Measurements from ENCODE around the gene RBM23. TPM values are rescaled to one million over a fixed set of nuclear protein-coding genes. Genes with fewer than 3 reads are reported as not detected.

RBM23 gene
- total and polyA plus RNA-seq, 10 of the 15 experiments (the other 5 are each of a cell fraction or from before 2014, with no cell fraction given): 54.0 to 72.6 (median 61.3) TPM

DNA sequence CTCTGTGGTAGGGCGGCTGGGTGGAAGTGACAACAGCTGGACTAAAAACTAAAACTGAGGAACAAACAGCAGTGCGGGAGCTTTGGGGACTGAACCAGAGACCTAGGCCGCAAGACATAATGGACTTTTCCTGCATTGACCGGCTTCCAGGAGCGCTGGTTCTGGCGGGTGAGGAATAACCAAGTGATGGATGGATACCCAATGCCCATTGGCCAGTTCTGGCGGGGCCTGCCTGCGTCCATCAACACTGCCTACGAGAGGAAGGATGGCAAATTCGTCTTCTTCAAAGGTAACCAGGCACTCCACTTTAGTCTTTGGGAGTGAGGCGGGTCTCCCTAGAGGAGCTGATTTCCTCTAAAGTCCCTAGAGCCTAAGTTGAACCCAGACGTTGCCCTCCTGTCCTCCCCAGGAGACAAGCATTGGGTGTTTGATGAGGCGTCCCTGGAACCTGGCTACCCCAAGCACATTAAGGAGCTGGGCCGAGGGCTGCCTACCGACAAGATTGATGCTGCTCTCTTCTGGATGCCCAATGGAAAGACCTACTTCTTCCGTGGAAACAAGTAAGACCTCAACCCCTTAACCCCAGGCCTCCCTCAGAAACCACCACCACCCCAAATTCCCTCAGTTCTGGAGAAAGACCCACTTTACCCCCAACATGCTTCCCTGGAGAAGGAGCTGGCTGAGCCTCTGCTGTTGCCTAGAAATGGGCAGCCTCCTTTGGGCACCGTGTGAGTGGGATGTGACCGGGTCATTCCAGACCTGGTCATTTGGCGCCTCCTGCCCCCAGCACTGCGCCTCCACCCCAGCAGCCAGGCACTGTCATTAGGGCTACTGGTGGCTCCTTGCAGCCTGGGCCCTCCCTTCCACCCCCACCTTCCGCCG is 74.5 kb downstream of the RBM23 start:
- H3K9ac ChIP-seq (ENCODE audit: control insufficient read depth, insufficient read depth, low read length): no peak overlapping the region
- ChIA-PET POLR2A (interaction anchor here (0.5 kb wide), 1 partner anchor 20 kb away, joined by 3 read pairs; no protein-coding TSS in a partner anchor), RAD21 (ENCODE audit: unreplicated experiment) (interaction anchor here (1.0 to 1.2 kb wide), 3 partner anchors 65 to 273 kb away, joined by 3 read pairs; no protein-coding TSS in a partner anchor), SMC1A (ENCODE audit: uncharacterized antibody, unreplicated experiment) (interaction anchor here (0.6 to 1.0 kb wide), 3 partner anchors 10 to 54 kb away, joined by 3 read pairs; partner anchors contain the start of gene SLC7A7), CTCF (interaction anchor here (0.6 to 1.6 kb wide), 2 partner anchors 19 to 274 kb away, joined by 3 to 8 read pairs; no protein-coding TSS in a partner anchor)
- H3K9me3 ChIP-seq (replicated peaks; ENCODE audit: control insufficient read depth, insufficient read depth, low read length): no peaks in the 10 kb centered on the region
- no peak for FAIRE-seq
- H3K4me3 ChIP-seq: no peak overlapping the region
- in situ Hi-C loops (cut with MboI) (loop anchor here (5.0 to 10.0 kb wide), 2 partner anchors 67 to 530 kb away; no protein-coding TSS in a partner anchor), intact Hi-C loops (cut with micrococcal nuclease; ENCODE audit: unreplicated experiment) (no loop called here)
- H3K4me1 ChIP-seq (ENCODE audit: control insufficient read depth, insufficient read depth, low read length): peaks cover 6% of the 10 kb centered on the region; the same call in 1 of the 2 replicates
- H3K27me3 ChIP-seq (replicated peaks in 1 of 2; ENCODE audit: control insufficient read depth in 2 of 2, insufficient read depth in 2 of 2, low read length in 1 of 2): no peaks in the 10 kb centered on the region
- H4K20me1 ChIP-seq (ENCODE audit: control insufficient read depth, insufficient read depth): no peaks in the 10 kb centered on the region
- H2AFZ ChIP-seq (ENCODE audit: control insufficient read depth, low read depth, low read length): no peak overlapping the region
- no peak overlapping the region for H3K4me2 ChIP-seq (ENCODE audit: control insufficient read depth, insufficient read depth)
- 78% methylated on average over 22 of the region's 22 CpGs for WGBS (ENCODE audit: insufficient coverage, insufficient replicate concordance, low lambda C conversion rate, missing lambda C conversion rate)
- no peaks in the 10 kb centered on the region for H3K79me2 ChIP-seq (ENCODE audit: control insufficient read depth, insufficient read depth, low read length)
- no peak for DNase-seq (ENCODE audit: low read depth, low spot score)
- H3K27ac ChIP-seq (ENCODE audit: control insufficient read depth, insufficient read depth): no peak overlapping the region
- no TSS peak for BruUV-seq (replicated peaks)
- ATAC-seq: no peak; the same call in 2 of the 3 replicates
- no peaks in the 10 kb centered on the region for H3K36me3 ChIP-seq (ENCODE audit: control insufficient read depth in 2 of 2, insufficient read depth in 2 of 2, low read length in 1 of 2)
- TF ChIP-seq RAD21 (IDR thresholded peaks at IDR 0.05; ENCODE audit: insufficient read depth, low read depth, low read length): no peak
- TF ChIP-seq, protein P1, sequence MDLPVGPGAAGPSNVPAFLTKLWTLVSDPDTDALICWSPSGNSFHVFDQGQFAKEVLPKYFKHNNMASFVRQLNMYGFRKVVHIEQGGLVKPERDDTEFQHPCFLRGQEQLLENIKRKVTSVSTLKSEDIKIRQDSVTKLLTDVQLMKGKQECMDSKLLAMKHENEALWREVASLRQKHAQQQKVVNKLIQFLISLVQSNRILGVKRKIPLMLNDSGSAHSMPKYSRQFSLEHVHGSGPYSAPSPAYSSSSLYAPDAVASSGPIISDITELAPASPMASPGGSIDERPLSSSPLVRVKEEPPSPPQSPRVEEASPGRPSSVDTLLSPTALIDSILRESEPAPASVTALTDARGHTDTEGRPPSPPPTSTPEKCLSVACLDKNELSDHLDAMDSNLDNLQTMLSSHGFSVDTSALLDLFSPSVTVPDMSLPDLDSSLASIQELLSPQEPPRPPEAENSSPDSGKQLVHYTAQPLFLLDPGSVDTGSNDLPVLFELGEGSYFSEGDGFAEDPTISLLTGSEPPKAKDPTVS (IDR thresholded peaks at IDR 0.05; ENCODE audit: low read depth, low read length): no peak
- TF ChIP-seq, protein P2, sequence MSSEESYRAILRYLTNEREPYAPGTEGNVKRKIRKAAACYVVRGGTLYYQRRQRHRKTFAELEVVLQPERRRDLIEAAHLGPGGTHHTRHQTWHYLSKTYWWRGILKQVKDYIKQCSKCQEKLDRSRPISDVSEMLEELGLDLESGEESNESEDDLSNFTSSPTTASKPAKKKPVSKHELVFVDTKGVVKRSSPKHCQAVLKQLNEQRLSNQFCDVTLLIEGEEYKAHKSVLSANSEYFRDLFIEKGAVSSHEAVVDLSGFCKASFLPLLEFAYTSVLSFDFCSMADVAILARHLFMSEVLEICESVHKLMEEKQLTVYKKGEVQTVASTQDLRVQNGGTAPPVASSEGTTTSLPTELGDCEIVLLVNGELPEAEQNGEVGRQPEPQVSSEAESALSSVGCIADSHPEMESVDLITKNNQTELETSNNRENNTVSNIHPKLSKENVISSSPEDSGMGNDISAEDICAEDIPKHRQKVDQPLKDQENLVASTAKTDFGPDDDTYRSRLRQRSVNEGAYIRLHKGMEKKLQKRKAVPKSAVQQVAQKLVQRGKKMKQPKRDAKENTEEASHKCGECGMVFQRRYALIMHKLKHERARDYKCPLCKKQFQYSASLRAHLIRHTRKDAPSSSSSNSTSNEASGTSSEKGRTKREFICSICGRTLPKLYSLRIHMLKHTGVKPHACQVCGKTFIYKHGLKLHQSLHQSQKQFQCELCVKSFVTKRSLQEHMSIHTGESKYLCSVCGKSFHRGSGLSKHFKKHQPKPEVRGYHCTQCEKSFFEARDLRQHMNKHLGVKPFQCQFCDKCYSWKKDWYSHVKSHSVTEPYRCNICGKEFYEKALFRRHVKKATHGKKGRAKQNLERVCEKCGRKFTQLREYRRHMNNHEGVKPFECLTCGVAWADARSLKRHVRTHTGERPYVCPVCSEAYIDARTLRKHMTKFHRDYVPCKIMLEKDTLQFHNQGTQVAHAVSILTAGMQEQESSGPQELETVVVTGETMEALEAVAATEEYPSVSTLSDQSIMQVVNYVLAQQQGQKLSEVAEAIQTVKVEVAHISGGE (CRISPR knock-in tag; IDR thresholded peaks at IDR 0.05): no peak
- TF ChIP-seq EED (IDR thresholded peaks at IDR 0.05; ENCODE audit: low read depth): no peak
- no peak for TF ChIP-seq JUNB (IDR thresholded peaks at IDR 0.05)
- TF ChIP-seq, protein P3, sequence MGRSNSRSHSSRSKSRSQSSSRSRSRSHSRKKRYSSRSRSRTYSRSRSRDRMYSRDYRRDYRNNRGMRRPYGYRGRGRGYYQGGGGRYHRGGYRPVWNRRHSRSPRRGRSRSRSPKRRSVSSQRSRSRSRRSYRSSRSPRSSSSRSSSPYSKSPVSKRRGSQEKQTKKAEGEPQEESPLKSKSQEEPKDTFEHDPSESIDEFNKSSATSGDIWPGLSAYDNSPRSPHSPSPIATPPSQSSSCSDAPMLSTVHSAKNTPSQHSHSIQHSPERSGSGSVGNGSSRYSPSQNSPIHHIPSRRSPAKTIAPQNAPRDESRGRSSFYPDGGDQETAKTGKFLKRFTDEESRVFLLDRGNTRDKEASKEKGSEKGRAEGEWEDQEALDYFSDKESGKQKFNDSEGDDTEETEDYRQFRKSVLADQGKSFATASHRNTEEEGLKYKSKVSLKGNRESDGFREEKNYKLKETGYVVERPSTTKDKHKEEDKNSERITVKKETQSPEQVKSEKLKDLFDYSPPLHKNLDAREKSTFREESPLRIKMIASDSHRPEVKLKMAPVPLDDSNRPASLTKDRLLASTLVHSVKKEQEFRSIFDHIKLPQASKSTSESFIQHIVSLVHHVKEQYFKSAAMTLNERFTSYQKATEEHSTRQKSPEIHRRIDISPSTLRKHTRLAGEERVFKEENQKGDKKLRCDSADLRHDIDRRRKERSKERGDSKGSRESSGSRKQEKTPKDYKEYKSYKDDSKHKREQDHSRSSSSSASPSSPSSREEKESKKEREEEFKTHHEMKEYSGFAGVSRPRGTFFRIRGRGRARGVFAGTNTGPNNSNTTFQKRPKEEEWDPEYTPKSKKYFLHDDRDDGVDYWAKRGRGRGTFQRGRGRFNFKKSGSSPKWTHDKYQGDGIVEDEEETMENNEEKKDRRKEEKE (IDR thresholded peaks at IDR 0.05): no peak
- no peak for TF ChIP-seq TAF1 (IDR thresholded peaks at IDR 0.05; ENCODE audit: borderline replicate concordance, low read depth, low read length)
- TF ChIP-seq JUND (IDR thresholded peaks at IDR 0.05; ENCODE audit: low read depth, low read length): no peak
- TF ChIP-seq NRF1 (conservative IDR thresholded peaks at IDR 0.05; ENCODE audit: low read depth, low read length): no peak
- no peak for TF ChIP-seq YBX1 (IDR thresholded peaks at IDR 0.05)
- TF ChIP-seq, protein P4, sequence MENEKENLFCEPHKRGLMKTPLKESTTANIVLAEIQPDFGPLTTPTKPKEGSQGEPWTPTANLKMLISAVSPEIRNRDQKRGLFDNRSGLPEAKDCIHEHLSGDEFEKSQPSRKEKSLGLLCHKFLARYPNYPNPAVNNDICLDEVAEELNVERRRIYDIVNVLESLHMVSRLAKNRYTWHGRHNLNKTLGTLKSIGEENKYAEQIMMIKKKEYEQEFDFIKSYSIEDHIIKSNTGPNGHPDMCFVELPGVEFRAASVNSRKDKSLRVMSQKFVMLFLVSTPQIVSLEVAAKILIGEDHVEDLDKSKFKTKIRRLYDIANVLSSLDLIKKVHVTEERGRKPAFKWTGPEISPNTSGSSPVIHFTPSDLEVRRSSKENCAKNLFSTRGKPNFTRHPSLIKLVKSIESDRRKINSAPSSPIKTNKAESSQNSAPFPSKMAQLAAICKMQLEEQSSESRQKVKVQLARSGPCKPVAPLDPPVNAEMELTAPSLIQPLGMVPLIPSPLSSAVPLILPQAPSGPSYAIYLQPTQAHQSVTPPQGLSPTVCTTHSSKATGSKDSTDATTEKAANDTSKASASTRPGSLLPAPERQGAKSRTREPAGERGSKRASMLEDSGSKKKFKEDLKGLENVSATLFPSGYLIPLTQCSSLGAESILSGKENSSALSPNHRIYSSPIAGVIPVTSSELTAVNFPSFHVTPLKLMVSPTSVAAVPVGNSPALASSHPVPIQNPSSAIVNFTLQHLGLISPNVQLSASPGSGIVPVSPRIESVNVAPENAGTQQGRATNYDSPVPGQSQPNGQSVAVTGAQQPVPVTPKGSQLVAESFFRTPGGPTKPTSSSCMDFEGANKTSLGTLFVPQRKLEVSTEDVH (IDR thresholded peaks at IDR 0.05; ENCODE audit: low read depth, partially characterized antibody): no peak

Measured in GM12878 (cell line).